IgD-negative memory B cell (primary cell): ENCODE results near the gene LNX1. TPM values are rescaled to one million over a fixed set of nuclear protein-coding genes. Genes with fewer than 3 reads are reported as not detected.
A peak's percentile ranks its signal among the peaks of the same experiment; 100 is the strongest.
"Not testable (repeated sequence)": the region's sequence is repeated elsewhere in the genome, so short reads cannot be mapped to it uniquely, and the experiment has no call there.

ENCODE experiments used
- H3K27ac Mint-ChIP-seq, 3 donors: one replicate each; pipeline ENCODE4 v1.8.0; 2020 to 2022; ENCODE audit warnings: mild to moderate bottlenecking in 3 of 3, mixed read lengths in 3 of 3, moderate library complexity in 1 of 3
- H3K27me3 Mint-ChIP-seq: one replicate; pipeline ENCODE4 v1.8.0; 2021; ENCODE audit warnings: mixed read lengths
- H3K36me3 Mint-ChIP-seq: one replicate; pipeline ENCODE4 v1.8.0; 2020; ENCODE audit warnings: mild to moderate bottlenecking, mixed read lengths
- H3K4me1 Mint-ChIP-seq, 3 donors: one replicate each; pipeline ENCODE4 v1.8.0; 2020 to 2022; ENCODE audit warnings: mixed read lengths in 3 of 3, mild to moderate bottlenecking in 1 of 3
- H3K4me3 Mint-ChIP-seq, 4 donors: one replicate each; pipeline ENCODE4 v1.8.0; 2020 to 2022; ENCODE audit warnings: mild to moderate bottlenecking in 4 of 4, mixed read lengths in 4 of 4, moderate library complexity in 3 of 4
- H3K9me3 Mint-ChIP-seq, 3 donors: one replicate each; pipeline ENCODE4 v1.8.0; 2020 to 2021; ENCODE audit warnings: mixed read lengths in 3 of 3, mild to moderate bottlenecking in 1 of 3
- polyA plus RNA-seq: library from polyadenylated mRNA; unstranded; fragments of 300-500 nt; fragmentation: Illumina TruSeq; gene quantifications from one replicate; pipeline ENCODE4 v1.2.3, GENCODE V29; 2021

The LNX1 gene
- polyA plus RNA-seq, 1 donor from 2014 or later: 0.53 TPM

DNA sequence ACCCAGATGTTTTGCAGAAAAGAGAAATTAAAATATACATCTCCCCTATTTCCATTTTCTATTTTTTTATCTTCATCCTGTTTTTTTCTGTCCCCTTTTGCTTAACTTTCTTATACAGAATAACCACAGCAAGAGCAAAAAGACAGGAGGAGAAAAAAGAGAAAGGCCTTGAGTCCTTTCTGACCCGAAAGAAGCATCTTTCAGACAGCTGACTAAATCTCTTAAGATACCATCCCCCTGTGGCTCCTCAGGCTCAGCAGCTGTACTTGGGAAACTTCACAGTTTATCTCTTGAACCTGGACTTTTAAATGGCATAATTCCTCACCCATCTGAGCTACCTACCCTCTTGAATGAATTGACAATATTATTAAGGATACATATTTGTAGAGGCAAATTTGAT lies 113.7 kb downstream of the LNX1 start:
- no peak overlapping the region for H3K27ac Mint-ChIP-seq
- H3K4me1 Mint-ChIP-seq: no peaks in the 10 kb centered on the region
- no peaks in the 10 kb centered on the region for H3K27me3 Mint-ChIP-seq
- peaks cover 3 to 9% (median 3%) of the 10 kb centered on the region in 3 donors for H3K9me3 Mint-ChIP-seq
- H3K4me3 Mint-ChIP-seq: no peak overlapping the region
- H3K36me3 Mint-ChIP-seq: no peaks in the 10 kb centered on the region

- Mint-ChIP-seq H3K36me3 (no peaks in the 10 kb centered on the region), H3K27me3 (no peaks in the 10 kb centered on the region), H3K4me3 (no peak overlapping the region), H3K27ac (no peak overlapping the region), H3K9me3 (peaks cover 3 to 9% (median 5%) of the 10 kb centered on the region in 3 donors), H3K4me1 (no peaks in the 10 kb centered on the region)
Observed at GRCh38 chr4:53477038-53477565, 114.2 kb downstream of the LNX1 start.

- Mint-ChIP-seq H3K4me3 (no peak overlapping the region), H3K27me3 (no peaks in the 10 kb centered on the region), H3K9me3 (peaks cover 3 to 9% (median 5%) of the 10 kb centered on the region in 3 donors), H3K27ac (no peak overlapping the region), H3K4me1 (no peaks in the 10 kb centered on the region), H3K36me3 (no peaks in the 10 kb centered on the region)
Observed at GRCh38 chr4:53476232-53477037, 114.9 kb downstream of the LNX1 start.

DNA sequence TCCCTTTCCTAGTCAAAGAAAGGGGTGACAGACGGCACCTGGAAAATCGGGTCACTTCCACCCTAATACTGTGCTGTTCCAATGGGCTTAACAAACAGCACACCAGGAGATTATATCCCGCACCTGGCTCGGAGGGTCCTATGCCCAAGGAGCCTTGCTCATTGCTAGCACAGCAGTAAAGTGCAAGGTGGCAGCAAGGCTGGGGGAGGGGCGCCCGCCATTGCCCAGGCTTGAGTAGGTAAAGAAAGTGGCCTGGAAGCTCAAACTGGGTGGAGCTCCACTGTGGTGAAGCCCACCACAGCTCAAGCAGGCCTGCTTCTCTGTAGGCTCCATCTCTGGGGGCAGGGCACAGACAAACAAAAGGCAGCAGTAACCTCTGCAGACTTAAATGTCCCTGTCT lies 124.7 kb downstream of the LNX1 start:
- not testable (repeated sequence) for H3K4me3 Mint-ChIP-seq, H3K27ac Mint-ChIP-seq, H3K27me3 Mint-ChIP-seq, H3K9me3 Mint-ChIP-seq, H3K36me3 Mint-ChIP-seq, H3K4me1 Mint-ChIP-seq

GRCh38 chr4:53465891-53466290 lies 125.4 kb downstream of the LNX1 start:
- no peak overlapping the region for H3K4me3 Mint-ChIP-seq
- no peaks in the 10 kb centered on the region for H3K4me1 Mint-ChIP-seq
- H3K27me3 Mint-ChIP-seq: no peaks in the 10 kb centered on the region
- H3K9me3 Mint-ChIP-seq: peaks cover 4 to 8% (median 5%) of the 10 kb centered on the region in 3 donors
- no peak overlapping the region for H3K27ac Mint-ChIP-seq
- peaks cover 6% of the 10 kb centered on the region for H3K36me3 Mint-ChIP-seq

GRCh38 chr4:53465281-53465680 lies 126.0 kb downstream of the LNX1 start:
- Mint-ChIP-seq H3K36me3 (peaks cover 9% of the 10 kb centered on the region), H3K27ac (no peak overlapping the region), H3K4me3 (no peak overlapping the region), H3K9me3 (peaks cover 4 to 6% (median 5%) of the 10 kb centered on the region in 3 donors), H3K4me1 (no peaks in the 10 kb centered on the region), H3K27me3 (no peaks in the 10 kb centered on the region)

DNA sequence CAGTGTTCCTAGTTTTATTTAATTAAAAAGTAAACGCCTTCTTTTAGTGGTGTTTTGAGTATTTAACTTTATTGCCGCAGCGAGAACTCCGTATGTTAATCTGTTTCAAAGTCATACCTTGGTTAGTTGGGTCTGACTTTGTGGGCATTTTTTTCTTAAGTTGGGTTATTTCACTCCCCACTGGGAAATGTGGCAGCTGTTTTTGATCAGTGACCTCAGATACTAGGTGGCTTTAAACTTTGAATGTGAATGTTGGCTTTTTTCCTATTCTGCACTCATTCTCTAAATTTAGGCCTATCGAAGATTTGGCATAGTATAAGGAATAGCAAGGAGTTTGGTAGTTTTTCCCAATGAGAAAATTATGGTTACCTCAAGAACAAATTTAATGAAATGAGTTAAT lies 127.9 kb downstream of the LNX1 start:
- Mint-ChIP-seq H3K27ac (no peak overlapping the region), H3K4me1 (no peaks in the 10 kb centered on the region), H3K36me3 (peaks cover 12% of the 10 kb centered on the region), H3K27me3 (no peaks in the 10 kb centered on the region), H3K4me3 (no peak overlapping the region), H3K9me3 (peaks cover 3 to 6% (median 5%) of the 10 kb centered on the region in 3 donors)

DNA sequence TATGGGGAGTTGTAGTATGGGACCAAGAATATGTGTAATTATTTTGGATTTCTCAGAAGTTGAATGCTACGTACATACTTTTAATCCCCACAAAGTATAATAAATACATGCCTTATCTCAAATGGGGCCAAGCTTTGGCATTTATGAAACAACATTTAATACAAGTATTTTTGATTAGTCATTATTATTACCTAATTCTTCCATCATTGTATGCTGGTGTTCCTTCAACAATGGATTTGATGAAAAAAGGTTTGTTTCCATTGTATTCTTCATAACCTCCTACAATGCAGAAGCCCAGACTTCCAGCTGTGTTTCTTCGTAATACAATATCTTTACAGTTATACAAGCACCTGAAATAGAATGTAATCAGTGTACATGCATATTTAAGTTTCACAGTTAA lies 130.0 kb downstream of the LNX1 start:
- Mint-ChIP-seq H3K27ac (no peak overlapping the region), H3K27me3 (no peaks in the 10 kb centered on the region), H3K4me3 (no peak overlapping the region), H3K4me1 (no peaks in the 10 kb centered on the region), H3K36me3 (peaks cover 12% of the 10 kb centered on the region), H3K9me3 (peaks cover 1 to 5% (median 3%) of the 10 kb centered on the region in 3 donors)

DNA sequence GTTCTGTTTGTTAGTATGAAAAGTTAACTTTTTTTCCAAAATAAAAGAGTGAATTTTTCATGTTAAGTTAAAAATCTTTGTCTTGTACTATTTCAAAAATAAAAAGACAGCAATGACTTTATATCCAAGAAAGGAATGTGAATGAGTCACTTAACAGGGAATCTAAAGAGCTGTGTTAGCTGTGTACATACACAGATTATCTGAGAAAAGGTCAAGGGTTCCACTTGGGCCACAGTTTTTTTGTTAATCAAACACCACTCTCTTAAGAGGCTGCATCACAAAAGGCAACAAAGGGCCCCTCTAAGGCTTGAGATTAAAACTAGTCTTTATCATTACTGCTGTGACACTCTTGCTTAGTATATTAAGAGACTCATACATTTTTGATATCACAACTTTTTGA lies 131.7 kb downstream of the LNX1 start:
- Mint-ChIP-seq H3K36me3 (peaks cover 15% of the 10 kb centered on the region), H3K4me3 (no peak overlapping the region), H3K27me3 (no peaks in the 10 kb centered on the region), H3K9me3 (peaks cover 0 to 3% (median 0%) of the 10 kb centered on the region in 3 donors), H3K27ac (no peak overlapping the region), H3K4me1 (no peaks in the 10 kb centered on the region)

DNA sequence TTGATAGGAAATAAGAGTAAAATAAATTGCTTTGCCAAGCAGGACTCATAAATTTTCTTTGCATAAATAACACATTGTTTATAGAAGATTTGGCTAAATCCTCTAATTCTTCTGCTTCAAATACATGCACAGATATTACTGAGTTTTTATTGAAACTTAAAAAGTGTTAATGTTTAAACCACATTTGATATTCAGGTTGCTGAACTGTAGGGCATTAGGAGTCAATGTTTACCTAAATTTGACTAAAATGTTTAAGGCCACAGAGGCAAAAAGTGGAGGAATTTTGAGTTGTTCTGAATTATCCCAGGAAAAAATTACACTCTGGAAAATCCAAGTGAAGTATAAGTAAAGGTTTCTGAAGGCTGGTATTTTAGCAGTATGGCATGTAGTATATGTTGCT lies 135.1 kb downstream of the LNX1 start:
- Mint-ChIP-seq H3K9me3 (peaks cover 0 to 2% (median 0%) of the 10 kb centered on the region in 3 donors), H3K36me3 (peaks cover 14% of the 10 kb centered on the region), H3K27me3 (no peaks in the 10 kb centered on the region), H3K4me3 (no peak overlapping the region), H3K27ac (peak overlapping the region in 1 of 3 donors; percentile 76), H3K4me1 (no peaks in the 10 kb centered on the region)

GRCh38 chr4:53455766-53456165 lies 135.5 kb downstream of the LNX1 start:
- H3K9me3 Mint-ChIP-seq: peaks cover 0 to 2% (median 0%) of the 10 kb centered on the region in 3 donors
- H3K36me3 Mint-ChIP-seq: peaks cover 11% of the 10 kb centered on the region
- no peaks in the 10 kb centered on the region for H3K27me3 Mint-ChIP-seq
- no peaks in the 10 kb centered on the region for H3K4me1 Mint-ChIP-seq
- no peak overlapping the region for H3K4me3 Mint-ChIP-seq
- H3K27ac Mint-ChIP-seq: peak overlapping the region in 1 of 3 donors; percentile 5

DNA sequence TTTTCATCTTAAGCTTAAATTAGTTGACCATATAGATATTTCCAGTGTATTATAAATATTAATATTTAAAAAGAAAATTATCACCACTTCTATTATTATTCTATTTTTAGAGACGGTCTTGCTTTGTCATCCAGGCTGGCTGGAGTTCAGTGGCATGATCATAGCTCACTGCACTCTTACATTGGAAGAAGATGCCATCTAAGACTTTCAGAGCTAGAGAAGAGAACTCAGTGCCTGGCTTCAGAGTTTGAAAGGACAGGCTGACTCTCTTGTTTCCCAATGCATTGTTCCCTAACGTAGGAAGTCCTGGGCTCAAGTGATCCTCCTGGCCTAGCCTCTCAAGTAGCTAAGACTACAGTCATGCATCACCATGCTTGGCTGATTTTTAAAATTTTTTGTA lies 137.9 kb downstream of the LNX1 start:
- no peak overlapping the region for H3K4me3 Mint-ChIP-seq
- no peaks in the 10 kb centered on the region for H3K27me3 Mint-ChIP-seq
- no peaks in the 10 kb centered on the region for H3K4me1 Mint-ChIP-seq
- H3K36me3 Mint-ChIP-seq: peaks cover 6% of the 10 kb centered on the region
- peaks cover 0 to under 1% (median 0%) of the 10 kb centered on the region in 3 donors for H3K9me3 Mint-ChIP-seq
- no peak overlapping the region for H3K27ac Mint-ChIP-seq

- no peaks in the 10 kb centered on the region for H3K9me3 Mint-ChIP-seq
- no peaks in the 10 kb centered on the region for H3K4me1 Mint-ChIP-seq
- H3K36me3 Mint-ChIP-seq: peaks cover 12% of the 10 kb centered on the region
- H3K4me3 Mint-ChIP-seq: no peak overlapping the region
- H3K27ac Mint-ChIP-seq: no peak overlapping the region
- no peaks in the 10 kb centered on the region for H3K27me3 Mint-ChIP-seq
Observed at GRCh38 chr4:53450773-53451172, 140.5 kb downstream of the LNX1 start.

DNA sequence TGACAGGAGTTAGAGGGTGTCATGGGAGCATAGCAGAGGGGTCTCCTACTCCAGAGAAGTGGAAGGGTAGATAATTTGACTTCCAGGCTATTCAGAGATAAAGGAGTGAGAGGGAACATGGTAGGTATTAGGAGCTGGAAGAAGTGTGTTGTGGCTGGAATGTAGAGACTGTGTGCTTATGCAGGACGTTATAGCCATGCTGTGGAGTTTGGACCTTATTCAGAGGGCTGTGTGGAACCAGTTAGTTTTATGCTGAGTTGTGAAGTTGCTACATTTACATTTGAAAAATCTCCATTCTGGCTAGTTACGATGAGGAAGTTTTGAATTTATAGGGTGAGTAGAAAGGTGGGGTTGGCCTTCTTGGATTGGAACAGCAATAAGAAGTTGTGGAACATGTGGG lies 146.3 kb downstream of the LNX1 start:
- H3K4me3 Mint-ChIP-seq: no peak overlapping the region
- peaks cover 0 to 2% (median 1%) of the 10 kb centered on the region in 3 donors for H3K4me1 Mint-ChIP-seq
- H3K27ac Mint-ChIP-seq: no peak overlapping the region
- peaks cover 6% of the 10 kb centered on the region for H3K36me3 Mint-ChIP-seq
- H3K27me3 Mint-ChIP-seq: no peaks in the 10 kb centered on the region
- peaks cover 0 to 3% (median 0%) of the 10 kb centered on the region in 3 donors for H3K9me3 Mint-ChIP-seq

DNA sequence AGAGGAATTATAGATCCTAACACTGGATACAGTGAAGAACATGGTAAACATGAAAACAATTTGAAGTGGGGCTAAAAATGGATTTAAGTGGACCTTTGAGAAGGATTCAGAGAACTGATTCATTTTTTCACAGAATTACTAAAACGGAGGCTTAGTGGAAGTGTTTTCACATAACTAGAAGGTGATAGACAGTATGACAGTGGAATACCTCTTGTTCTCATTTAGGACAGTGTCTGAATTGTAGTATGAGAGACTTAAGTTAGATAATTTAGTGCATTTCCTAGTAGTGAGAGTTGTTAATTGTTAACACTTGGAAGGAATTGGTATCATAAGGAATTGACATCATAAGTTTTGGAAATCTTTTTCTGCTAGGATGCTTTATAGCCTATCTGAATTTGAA lies 149.7 kb downstream of the LNX1 start:
- peaks cover 4% of the 10 kb centered on the region for H3K36me3 Mint-ChIP-seq
- H3K27ac Mint-ChIP-seq: no peak overlapping the region
- peaks cover 0 to 3% (median 0%) of the 10 kb centered on the region in 3 donors for H3K9me3 Mint-ChIP-seq
- H3K27me3 Mint-ChIP-seq: no peaks in the 10 kb centered on the region
- peaks cover 0 to 4% (median 3%) of the 10 kb centered on the region in 3 donors for H3K4me1 Mint-ChIP-seq
- no peak overlapping the region for H3K4me3 Mint-ChIP-seq

- Mint-ChIP-seq H3K4me3 (no peak overlapping the region), H3K36me3 (peaks cover 3% of the 10 kb centered on the region), H3K27me3 (no peaks in the 10 kb centered on the region), H3K27ac (no peak overlapping the region), H3K9me3 (no peaks in the 10 kb centered on the region), H3K4me1 (peaks cover 3 to 4% (median 4%) of the 10 kb centered on the region in 3 donors)
Observed at GRCh38 chr4:53436251-53436650, 155.0 kb downstream of the LNX1 start.
